ENCODE measurements around the gene INTS7.

- no peak for TF ChIP-seq CTCF (IDR thresholded peaks at IDR 0.05)
- TF ChIP-seq EZH2 (IDR thresholded peaks at IDR 0.05) = no peak
Observed at GRCh38 chr1:212045981-212046380, 10.6 kb upstream of the INTS7 start.

Data from neural progenitor cell (in vitro differentiated cells).